Sigmoid colon (tissue), 7 donors: Measurements from ENCODE around the gene SLC1A2. TPM values are rescaled to one million over a fixed set of nuclear protein-coding genes. Genes with fewer than 3 reads are reported as not detected.

Experiments used
- DNase-seq: peaks from one replicate; pipeline ENCODE4 v3.0.0-alpha.2; 2019
- H3K27ac ChIP-seq, 4 donors: fragments of 200-600 bp; sonication (generic); one replicate each; pipeline ENCODE4 v1.5.1; 2016 to 2019; ENCODE audit warnings: mild to moderate bottlenecking in 1 of 4
- H3K27me3 ChIP-seq, 3 donors: fragments of 200-600 bp; sonication (generic); one replicate each; pipeline ENCODE4 v1.5.1; 2019; ENCODE audit warnings: mild to moderate bottlenecking in 1 of 3
- H3K36me3 ChIP-seq, 4 donors: fragments of 200-600 bp; sonication (generic); one replicate each; pipeline ENCODE4 v1.5.1; 2016 to 2019
- H3K4me1 ChIP-seq, 4 donors: fragments of 200-600 bp; sonication (generic); one replicate each; pipeline ENCODE4 v1.5.1; 2017 to 2019
- H3K4me3 ChIP-seq, 4 donors: fragments of 200-600 bp; sonication (generic); one replicate each; pipeline ENCODE4 v1.5.1; 2017 to 2019; ENCODE audit warnings: mild to moderate bottlenecking in 2 of 4, moderate library complexity in 1 of 4
- H3K9me3 ChIP-seq, 4 donors: fragments of 200-600 bp in 3 of 4; sonication (generic) in 3 of 4; one replicate each; pipeline versions ENCODE4 v1.5.1 to v1.6.1; 2013 to 2019
- EP300 ChIP-seq, 4 donors: sonication (generic); formaldehyde crosslinking; IDR thresholded peaks; one replicate each; pipeline ENCODE4 v1.6.1; 2017; ENCODE audit warnings: antibody characterized with exemption in 4 of 4
- POLR2A ChIP-seq, 2 donors: fragments of 450-650 bp; IDR thresholded peaks; one replicate each; pipeline ENCODE4 v1.6.1; 2016; ENCODE audit warnings: antibody characterized with exemption in 2 of 2, mild to moderate bottlenecking in 2 of 2, moderate library complexity in 2 of 2
- POLR2AphosphoS5 ChIP-seq, 4 donors: sonication (generic); formaldehyde crosslinking; IDR thresholded peaks; one replicate each; pipeline ENCODE4 v1.6.1; 2017; ENCODE audit warnings: antibody characterized with exemption in 4 of 4
- WGBS, 2 donors: extraction: QIAGEN DNeasy Blood & Tissue Kit; methylation state at CpG; one replicate each; pipeline ENCODE4 v1.1.7; 2013; 5-methylcytosine and 5-hydroxymethylcytosine counted together
- intact Hi-C: fragments of 100-400 bp; cut with DNase I; formaldehyde crosslinking; loops from one replicate; pipeline ENCODE4 v1.15.1; 2023
- polyA plus RNA-seq, 3 donors: library from polyadenylated mRNA; stranded (reverse); fragments of 200-250 nt; gene quantifications; one replicate each; pipeline ENCODE4 v1.2.3, GENCODE V29; 2013
- total RNA-seq, 4 donors: library from RNA; depleted of rRNA; stranded (reverse); fragments of >200 nt; gene quantifications; one replicate each; pipeline ENCODE4 v1.1.0, GENCODE V29; 2016
- TF ChIP-seq, protein P1 (sequence below), 4 experiments: fragments of 450-650 bp in 3 of 4; fragments of 200-600 bp in 1 of 4; IDR thresholded peaks; one replicate each; pipeline ENCODE4 v1.5.1; 2016 to 2019; ENCODE audit warnings: antibody characterized with exemption in 4 of 4, mild to moderate bottlenecking in 3 of 4, moderate library complexity in 2 of 4
- donor health status: healthy with polysubstance abuse.
- donor health status: Bipolar disorder and iron deficiency.
- donor health status: healthy.

Gene SLC1A2
- total and polyA plus RNA-seq, 7 donors: 0.14 to 2.2 (median 0.48) TPM; not detected in 1

DNA sequence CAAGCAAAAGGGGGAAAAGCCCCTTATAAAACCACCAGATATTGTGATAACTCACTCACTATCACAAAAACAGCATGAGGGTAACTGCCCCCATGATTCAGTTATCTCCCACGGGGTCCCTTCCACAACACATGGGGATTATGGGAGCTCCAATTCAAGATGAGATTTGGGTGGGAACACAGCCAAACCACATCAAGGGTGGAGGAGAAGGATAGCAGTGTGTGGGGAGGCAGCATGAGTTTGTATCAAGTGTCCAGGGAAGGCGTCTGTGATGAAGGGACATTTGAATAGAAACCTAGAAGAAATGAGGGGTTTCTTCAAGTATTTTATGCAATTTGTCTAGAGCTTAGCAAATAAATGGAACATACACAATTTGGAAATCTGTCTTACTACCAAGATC is 98.2 kb downstream of the SLC1A2 start:
- DNase-seq: no peak
- intact Hi-C loops: no loop called here
- TF ChIP-seq POLR2AphosphoS5 (IDR thresholded peaks at IDR 0.05) (no peak), POLR2A (IDR thresholded peaks at IDR 0.05) (no peak)
- TF ChIP-seq, protein P1, sequence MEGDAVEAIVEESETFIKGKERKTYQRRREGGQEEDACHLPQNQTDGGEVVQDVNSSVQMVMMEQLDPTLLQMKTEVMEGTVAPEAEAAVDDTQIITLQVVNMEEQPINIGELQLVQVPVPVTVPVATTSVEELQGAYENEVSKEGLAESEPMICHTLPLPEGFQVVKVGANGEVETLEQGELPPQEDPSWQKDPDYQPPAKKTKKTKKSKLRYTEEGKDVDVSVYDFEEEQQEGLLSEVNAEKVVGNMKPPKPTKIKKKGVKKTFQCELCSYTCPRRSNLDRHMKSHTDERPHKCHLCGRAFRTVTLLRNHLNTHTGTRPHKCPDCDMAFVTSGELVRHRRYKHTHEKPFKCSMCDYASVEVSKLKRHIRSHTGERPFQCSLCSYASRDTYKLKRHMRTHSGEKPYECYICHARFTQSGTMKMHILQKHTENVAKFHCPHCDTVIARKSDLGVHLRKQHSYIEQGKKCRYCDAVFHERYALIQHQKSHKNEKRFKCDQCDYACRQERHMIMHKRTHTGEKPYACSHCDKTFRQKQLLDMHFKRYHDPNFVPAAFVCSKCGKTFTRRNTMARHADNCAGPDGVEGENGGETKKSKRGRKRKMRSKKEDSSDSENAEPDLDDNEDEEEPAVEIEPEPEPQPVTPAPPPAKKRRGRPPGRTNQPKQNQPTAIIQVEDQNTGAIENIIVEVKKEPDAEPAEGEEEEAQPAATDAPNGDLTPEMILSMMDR (IDR thresholded peaks at IDR 0.05): no peak
- Histone ChIP-seq H3K27me3 (no peaks in the 10 kb centered on the region), H3K9me3 (no peaks in the 10 kb centered on the region), H3K4me3 (no peak overlapping the region), H3K4me1 (peaks cover 0 to 3% (median under 1%) of the 10 kb centered on the region in 4 donors), H3K27ac (no peak overlapping the region), H3K36me3 (no peaks in the 10 kb centered on the region)
- WGBS, 2 donors: 85 to 90% methylated on average over 2 of the region's 2 CpGs

DNA sequence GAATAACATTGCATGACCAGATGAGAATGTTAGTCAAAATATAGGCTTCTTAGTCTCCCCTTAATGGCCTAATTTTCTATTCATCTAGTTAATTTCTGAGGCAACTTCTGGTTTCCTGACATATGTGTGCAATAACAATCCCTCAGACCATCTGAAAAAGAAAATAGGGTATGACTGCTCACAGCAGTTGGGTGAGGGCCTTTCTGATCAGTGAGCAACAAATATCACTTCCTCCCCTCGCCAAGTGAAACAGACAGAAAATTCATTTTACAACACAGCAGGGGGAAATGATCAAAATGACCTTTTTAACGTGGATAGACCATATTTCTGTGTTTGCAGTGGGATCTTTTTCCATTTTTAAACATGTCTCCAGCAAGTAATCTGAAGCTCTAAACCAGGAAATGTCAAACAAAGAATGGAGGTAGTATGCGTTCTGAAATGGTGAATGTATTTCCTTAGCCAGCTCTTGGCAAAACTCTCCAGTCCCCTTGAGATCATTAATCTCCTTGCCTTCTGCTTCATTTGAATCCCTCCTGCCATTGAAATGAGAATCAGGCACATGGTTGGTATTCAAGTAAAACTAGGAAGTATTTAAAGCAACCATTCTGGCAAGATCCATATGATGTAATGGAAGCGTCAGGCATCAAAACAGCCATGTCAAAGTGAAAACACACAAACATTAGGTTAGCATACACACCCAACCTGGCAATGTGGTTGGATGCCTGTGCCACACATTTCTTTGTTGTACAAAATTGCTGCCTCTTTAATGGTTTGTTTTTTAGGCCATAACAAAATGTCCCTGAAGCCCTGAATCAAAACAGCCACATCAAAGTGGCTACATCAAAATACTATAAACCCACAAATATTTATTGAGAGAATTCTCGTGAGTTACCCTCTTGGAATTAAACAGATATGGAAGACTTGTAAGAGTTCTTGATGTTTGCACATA is 100.1 kb downstream of the SLC1A2 start:
- 61 to 73% methylated on average over 5 of the region's 5 CpGs for WGBS, 2 donors
- Histone ChIP-seq H3K27ac (no peak overlapping the region), H3K9me3 (no peaks in the 10 kb centered on the region)

DNA sequence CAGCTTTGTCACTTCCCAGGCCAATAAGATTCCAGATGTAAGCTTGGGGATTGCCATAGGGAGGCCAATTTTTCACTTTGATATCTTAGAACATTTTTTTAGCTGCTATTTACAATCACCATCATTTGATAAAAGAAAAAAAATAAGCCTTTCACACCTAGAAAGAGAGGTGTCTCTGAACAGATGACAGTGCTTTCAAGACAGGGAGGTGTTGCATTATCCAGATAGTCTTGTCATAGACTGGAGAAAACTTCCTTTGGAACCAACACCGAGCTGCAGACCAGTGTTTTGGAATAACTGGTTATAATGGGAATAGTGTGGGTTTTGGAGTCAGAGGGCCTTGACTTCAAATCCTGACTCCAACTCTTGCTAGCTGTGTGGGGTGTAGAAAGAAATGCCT is 101.0 kb downstream of the SLC1A2 start:
- Histone ChIP-seq H3K9me3 (no peaks in the 10 kb centered on the region), H3K36me3 (no peaks in the 10 kb centered on the region), H3K4me1 (no peaks in the 10 kb centered on the region), H3K27me3 (no peaks in the 10 kb centered on the region), H3K27ac (no peak overlapping the region), H3K4me3 (no peak overlapping the region)
- intact Hi-C loops: no loop called here
- TF ChIP-seq EP300 (IDR thresholded peaks at IDR 0.05): no peak
- TF ChIP-seq, protein P1 (IDR thresholded peaks at IDR 0.05): no peak
- TF ChIP-seq POLR2A (IDR thresholded peaks at IDR 0.05): no peak
- no peak for TF ChIP-seq POLR2AphosphoS5 (IDR thresholded peaks at IDR 0.05)
- 91 to 92% methylated on average over 1 of the region's 1 CpG for WGBS, 2 donors
- DNase-seq: no peak

More for the DNA sequence above, 100.1 kb downstream of the SLC1A2 start:
- no peaks in the 10 kb centered on the region for H3K4me1 ChIP-seq
- no peak overlapping the region for H3K4me3 ChIP-seq
- no peaks in the 10 kb centered on the region for H3K36me3 ChIP-seq
- no peaks in the 10 kb centered on the region for H3K27me3 ChIP-seq
- TF ChIP-seq EP300 (IDR thresholded peaks at IDR 0.05) (no peak), POLR2AphosphoS5 (IDR thresholded peaks at IDR 0.05) (no peak), POLR2A (IDR thresholded peaks at IDR 0.05) (no peak)
- TF ChIP-seq, protein P1 (IDR thresholded peaks at IDR 0.05): no peak
- intact Hi-C loops: no loop called here
- DNase-seq: no peak

DNA sequence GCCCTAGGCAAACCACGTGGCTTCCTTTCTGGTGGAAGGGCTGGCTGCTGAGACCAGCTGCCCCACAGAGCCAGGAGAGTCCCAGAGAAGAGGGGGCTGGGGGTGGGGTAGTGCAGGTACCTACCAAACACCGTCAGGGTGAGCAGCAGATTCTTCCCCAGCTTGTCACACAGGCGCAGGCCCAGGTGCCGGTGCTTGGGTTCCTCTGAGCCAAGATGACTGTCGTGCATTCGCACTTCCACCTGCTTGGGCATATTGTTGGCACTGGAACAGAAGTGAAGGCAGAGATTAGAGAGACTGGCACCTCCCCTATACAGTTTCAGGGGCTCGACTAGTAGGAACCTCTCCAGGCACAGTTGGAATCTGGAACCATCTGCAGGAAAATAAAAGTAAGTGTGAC is 102.1 kb downstream of the SLC1A2 start:
- WGBS, 2 donors: 83 to 87% methylated on average over 7 of the region's 7 CpGs
- H3K27ac ChIP-seq: no peak overlapping the region
- no peaks in the 10 kb centered on the region for H3K27me3 ChIP-seq
- no peak overlapping the region for H3K4me3 ChIP-seq
- intact Hi-C loops: no loop called here
- TF ChIP-seq POLR2A (IDR thresholded peaks at IDR 0.05): no peak
- TF ChIP-seq EP300 (IDR thresholded peaks at IDR 0.05): no peak
- TF ChIP-seq, protein P1 (IDR thresholded peaks at IDR 0.05): no peak
- TF ChIP-seq POLR2AphosphoS5 (IDR thresholded peaks at IDR 0.05): no peak
- H3K36me3 ChIP-seq: no peaks in the 10 kb centered on the region
- H3K4me1 ChIP-seq: no peaks in the 10 kb centered on the region
- DNase-seq: no peak
- H3K9me3 ChIP-seq: no peaks in the 10 kb centered on the region
